HepG2 (cell line): Measurements from ENCODE around the gene CHRNB1. TPM values are rescaled to one million over a fixed set of nuclear protein-coding genes. Genes with fewer than 3 reads are reported as not detected.
A peak's percentile ranks its signal among the peaks of the same experiment; 100 is the strongest.

Experiments used
- AHR ChIP-seq: IDR thresholded peaks from 2 replicates; pipeline ENCODE4 v1.6.1; 2018; ENCODE audit warnings: missing genetic modification reagents, missing compliant biosample characterization
- CC2D1A ChIP-seq: sonication (generic); formaldehyde crosslinking; IDR thresholded peaks from 2 replicates; pipeline ENCODE4 v1.8.1; 2023; ENCODE audit warnings: mild to moderate bottlenecking, missing genetic modification reagents
- ELF1 ChIP-seq: sonication (generic); formaldehyde crosslinking; IDR thresholded peaks from 2 replicates; pipeline ENCODE4 v1.4.0; 2020; ENCODE audit warnings: missing genetic modification reagents
- FOSL2 ChIP-seq: sonication (generic); formaldehyde crosslinking; IDR thresholded peaks from 2 replicates; pipeline ENCODE4 v1.4.0; 2020; ENCODE audit warnings: missing genetic modification reagents
- FOXP1 ChIP-seq, 2 experiments: fragments of 450-650 bp in 1 of 2; IDR thresholded peaks; 2 replicates each; pipeline ENCODE4 v1.6.1; 2017 to 2018; ENCODE audit warnings: antibody characterized with exemption in 1 of 2
- HMGXB4 ChIP-seq, 2 experiments: sonication (generic) in 1 of 2; formaldehyde crosslinking in 1 of 2; IDR thresholded peaks; 2 replicates each; pipeline versions ENCODE4 v1.4.0 to v1.6.1; 2018 to 2020; ENCODE audit warnings: missing genetic modification reagents in 2 of 2, borderline replicate concordance in 1 of 2, low read depth in 1 of 2, mild to moderate bottlenecking in 1 of 2, missing biosample characterization in 1 of 2
- MEIS1 ChIP-seq: sonication (generic); formaldehyde crosslinking; IDR thresholded peaks from 2 replicates; pipeline ENCODE4 v1.9.0; 2021; ENCODE audit warnings: mild to moderate bottlenecking, missing genetic modification reagents, moderate library complexity, borderline replicate concordance
- MIXL1 ChIP-seq: IDR thresholded peaks from 2 replicates; pipeline ENCODE4 v1.6.1; 2016
- MYPOP ChIP-seq: sonication (generic); formaldehyde crosslinking; IDR thresholded peaks from 2 replicates; pipeline ENCODE4 v1.8.1; 2023; ENCODE audit warnings: mild to moderate bottlenecking, moderate library complexity, missing genetic modification reagents
- PPARG ChIP-seq: conservative IDR thresholded peaks from 2 replicates; pipeline ENCODE4 v1.6.1; 2016; ENCODE audit warnings: missing biosample characterization, missing genetic modification reagents
- RORA ChIP-seq: sonication (generic); formaldehyde crosslinking; IDR thresholded peaks from 2 replicates; pipeline ENCODE4 v1.5.0; 2020; ENCODE audit warnings: mild to moderate bottlenecking, missing genetic modification reagents, moderate library complexity
- SAP130 ChIP-seq: IDR thresholded peaks from 2 replicates; pipeline ENCODE4 v1.6.1; 2016; ENCODE audit warnings: low read depth
- TCF12 ChIP-seq, 2 experiments: fragments of 450-650 bp in 1 of 2; sonication (generic) in 1 of 2; formaldehyde crosslinking in 1 of 2; IDR thresholded peaks; 2 replicates each; pipeline versions ENCODE4 v1.6.1 to v1.8.0; 2017 to 2022; ENCODE audit warnings: antibody characterized with exemption in 1 of 2, mild to moderate bottlenecking in 1 of 2, missing genetic modification reagents in 1 of 2, moderate library complexity in 1 of 2
- TP53 ChIP-seq: sonication (generic); formaldehyde crosslinking; conservative IDR thresholded peaks from 2 replicates; pipeline ENCODE4 v1.4.0; 2020; ENCODE audit warnings: missing genetic modification reagents
- ZC3H4 ChIP-seq: sonication (generic); formaldehyde crosslinking; IDR thresholded peaks from 2 replicates; pipeline ENCODE4 v1.4.0; 2020; ENCODE audit warnings: missing genetic modification reagents, borderline replicate concordance
- ZFX ChIP-seq: sonication (generic); formaldehyde crosslinking; IDR thresholded peaks from 2 replicates; pipeline ENCODE4 v1.4.0; 2020; ENCODE audit warnings: mild to moderate bottlenecking, low read depth, missing genetic modification reagents, moderate library complexity
- ZNF180 ChIP-seq: sonication (generic); formaldehyde crosslinking; IDR thresholded peaks from 2 replicates; pipeline ENCODE4 v1.4.0; 2020; ENCODE audit warnings: low read depth, missing genetic modification reagents, borderline replicate concordance
- ZNF224 ChIP-seq: sonication (generic); formaldehyde crosslinking; IDR thresholded peaks from 2 replicates; pipeline ENCODE4 v1.5.0; 2020; ENCODE audit warnings: mild to moderate bottlenecking, missing genetic modification reagents
- ZNF232 ChIP-seq: sonication (generic); formaldehyde crosslinking; IDR thresholded peaks from 2 replicates; pipeline ENCODE4 v1.4.0; 2020; ENCODE audit warnings: missing genetic modification reagents, borderline replicate concordance
- ZNF567 ChIP-seq: sonication (generic); formaldehyde crosslinking; IDR thresholded peaks from 2 replicates; pipeline ENCODE4 v1.8.1; 2023; ENCODE audit warnings: mild to moderate bottlenecking, missing genetic modification reagents, borderline replicate concordance
- ZNF576 ChIP-seq: sonication (generic); formaldehyde crosslinking; IDR thresholded peaks from 2 replicates; pipeline ENCODE4 v1.4.0; 2020; ENCODE audit warnings: mild to moderate bottlenecking, missing genetic modification reagents
- ZNF776 ChIP-seq: sonication (generic); formaldehyde crosslinking; IDR thresholded peaks from 2 replicates; pipeline ENCODE4 v1.4.0; 2020; ENCODE audit warnings: mild to moderate bottlenecking, missing genetic modification reagents
- ZSCAN9 ChIP-seq: IDR thresholded peaks from 2 replicates; pipeline ENCODE4 v1.6.1; 2016; ENCODE audit warnings: borderline replicate concordance
- polyA plus RNA-seq, 8 experiments: library from polyadenylated mRNA; depleted of rRNA in 3 of 8; stranded (reverse) in 7 of 8; unstranded in 1 of 8; fragments of >200 nt; fragmentation: Illumina TruSeq in 4 of 8; extraction: Trizol in 4 of 8; gene quantifications; 2 replicates each; pipeline versions ENCODE4 v1.2.1 to v1.2.3, GENCODE V29; 2011 to 2016; ENCODE audit warnings: low read depth in 4 of 8, missing spikeins in 1 of 8, mixed read lengths in 1 of 8; ENCODE audit not compliant: insufficient read depth in 1 of 8
- total RNA-seq, 5 experiments: library from RNA; depleted of rRNA; stranded (reverse); fragments of >200 nt; fragmentation: Illumina TruSeq; extraction: Trizol; gene quantifications; 2 replicates each; pipeline ENCODE4 v1.2.3, GENCODE V29; 2016; ENCODE audit warnings: low read depth in 1 of 5
- TF ChIP-seq, protein P1 (sequence below): sonication (generic); formaldehyde crosslinking; conservative IDR thresholded peaks from 2 replicates; pipeline ENCODE4 v1.4.0; 2020; ENCODE audit warnings: missing genetic modification reagents

The CHRNB1 gene
- total and polyA plus RNA-seq, 2 of the 13 experiments (the other 11 are each of a cell fraction or from before 2014, with no cell fraction given): 5.4 to 33.7 TPM

DNA sequence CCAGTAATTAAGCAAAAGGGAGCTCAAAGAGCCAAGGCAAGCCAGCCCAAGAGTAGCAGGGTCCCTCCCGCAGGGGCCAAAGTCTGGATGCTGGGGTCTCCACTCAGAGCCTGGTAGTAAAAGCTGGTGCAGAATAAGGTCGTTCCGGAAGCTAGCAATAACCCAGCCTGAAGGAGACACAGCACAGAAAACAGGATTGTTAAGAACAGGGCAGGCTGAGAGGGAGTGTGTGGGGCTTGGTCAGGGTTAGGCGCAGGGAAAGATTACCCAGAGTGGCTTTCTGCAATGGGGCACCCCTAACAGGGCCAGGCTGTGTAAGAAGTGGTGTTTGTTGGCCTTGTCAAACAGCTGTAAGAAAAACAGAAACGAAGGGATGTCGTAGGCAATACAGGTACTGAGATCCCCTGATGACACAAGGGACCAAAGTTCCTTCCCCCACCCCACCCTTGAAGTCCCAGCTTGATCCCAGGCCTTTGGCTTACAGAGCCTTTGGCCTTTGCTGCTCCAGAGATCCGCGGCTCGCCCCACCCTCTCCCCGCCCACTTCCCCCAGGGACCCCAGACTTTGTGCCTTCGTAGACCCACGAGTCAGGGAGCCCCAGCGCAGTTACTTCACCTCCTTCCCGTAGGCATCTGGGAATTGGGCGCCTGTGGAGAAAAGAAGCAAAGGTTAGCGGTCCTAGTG is 41.7 kb upstream of the CHRNB1 start (continued):
- TF ChIP-seq ZNF576 (CRISPR knock-in tag) (no peak), SAP130 (CRISPR knock-in tag) (peak; percentile 83), ZSCAN9 (CRISPR knock-in tag) (no peak), HMGXB4 (CRISPR knock-in tag; IDR thresholded peaks at IDR 0.05; ENCODE audit: borderline replicate concordance in 1 of 2, low read depth in 1 of 2) (peak in 1 of 2 experiments; percentile 43; a peak in 2 of 4 replicates), ZNF224 (CRISPR knock-in tag) (no peak), ZFX (CRISPR knock-in tag) (peak; percentile 83), ZNF567 (CRISPR knock-in tag) (no peak), CC2D1A (CRISPR knock-in tag) (no peak), MYPOP (CRISPR knock-in tag) (no peak), AHR (CRISPR knock-in tag) (no peak), PPARG (CRISPR knock-in tag) (no peak), TCF12 (IDR thresholded peaks at IDR 0.05) (no peak), TCF12 (CRISPR knock-in tag; IDR thresholded peaks at IDR 0.05) (no peak), MEIS1 (CRISPR knock-in tag) (peak; percentile 69; the same call in 1 of the 2 replicates), ZNF180 (CRISPR knock-in tag) (no peak), ZNF776 (no peak), ZNF232 (CRISPR knock-in tag) (no peak), TP53 (CRISPR knock-in tag) (0 out of 2 replicates have a peak, but pooled peaks have one; percentile 6), RORA (CRISPR knock-in tag) (no peak), MIXL1 (CRISPR knock-in tag) (no peak; the same call in 1 of the 2 replicates), ZC3H4 (CRISPR knock-in tag) (no peak; the same call in 1 of the 2 replicates), FOXP1 (IDR thresholded peaks at IDR 0.05) (no peak), FOXP1 (CRISPR knock-in tag; IDR thresholded peaks at IDR 0.05) (peak; percentile 38; the same call in 1 of the 2 replicates), FOSL2 (no peak; the same call in 1 of the 2 replicates), ELF1 (no peak)
- TF ChIP-seq, protein P1, sequence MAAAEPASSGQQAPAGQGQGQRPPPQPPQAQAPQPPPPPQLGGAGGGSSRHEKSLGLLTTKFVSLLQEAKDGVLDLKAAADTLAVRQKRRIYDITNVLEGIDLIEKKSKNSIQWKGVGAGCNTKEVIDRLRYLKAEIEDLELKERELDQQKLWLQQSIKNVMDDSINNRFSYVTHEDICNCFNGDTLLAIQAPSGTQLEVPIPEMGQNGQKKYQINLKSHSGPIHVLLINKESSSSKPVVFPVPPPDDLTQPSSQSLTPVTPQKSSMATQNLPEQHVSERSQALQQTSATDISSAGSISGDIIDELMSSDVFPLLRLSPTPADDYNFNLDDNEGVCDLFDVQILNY (CRISPR knock-in tag): no peak
